ENCODE results near the gene ITCH.

DNA sequence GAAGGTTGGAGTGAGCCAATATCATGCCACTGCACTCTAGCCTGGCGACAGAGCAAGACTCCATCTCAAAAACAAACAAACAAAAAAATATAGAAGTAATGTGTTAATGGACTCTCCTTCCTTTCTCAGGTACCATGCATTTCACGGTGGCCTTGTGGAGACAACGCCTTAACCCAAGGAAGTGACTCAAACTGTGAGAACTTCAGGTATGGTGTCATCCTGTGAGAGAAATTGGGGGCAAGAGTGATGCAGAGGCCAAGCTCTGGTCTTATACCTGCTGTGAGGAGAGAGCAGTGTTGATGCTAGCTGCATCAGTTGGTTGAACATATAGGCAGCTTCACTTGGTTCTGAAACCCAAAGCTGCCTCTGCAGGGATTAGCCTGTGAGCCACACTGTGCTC is 6.2 kb downstream of the ITCH start:
- TF ChIP-seq, protein P1, sequence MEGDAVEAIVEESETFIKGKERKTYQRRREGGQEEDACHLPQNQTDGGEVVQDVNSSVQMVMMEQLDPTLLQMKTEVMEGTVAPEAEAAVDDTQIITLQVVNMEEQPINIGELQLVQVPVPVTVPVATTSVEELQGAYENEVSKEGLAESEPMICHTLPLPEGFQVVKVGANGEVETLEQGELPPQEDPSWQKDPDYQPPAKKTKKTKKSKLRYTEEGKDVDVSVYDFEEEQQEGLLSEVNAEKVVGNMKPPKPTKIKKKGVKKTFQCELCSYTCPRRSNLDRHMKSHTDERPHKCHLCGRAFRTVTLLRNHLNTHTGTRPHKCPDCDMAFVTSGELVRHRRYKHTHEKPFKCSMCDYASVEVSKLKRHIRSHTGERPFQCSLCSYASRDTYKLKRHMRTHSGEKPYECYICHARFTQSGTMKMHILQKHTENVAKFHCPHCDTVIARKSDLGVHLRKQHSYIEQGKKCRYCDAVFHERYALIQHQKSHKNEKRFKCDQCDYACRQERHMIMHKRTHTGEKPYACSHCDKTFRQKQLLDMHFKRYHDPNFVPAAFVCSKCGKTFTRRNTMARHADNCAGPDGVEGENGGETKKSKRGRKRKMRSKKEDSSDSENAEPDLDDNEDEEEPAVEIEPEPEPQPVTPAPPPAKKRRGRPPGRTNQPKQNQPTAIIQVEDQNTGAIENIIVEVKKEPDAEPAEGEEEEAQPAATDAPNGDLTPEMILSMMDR (IDR thresholded peaks at IDR 0.05; ENCODE audit: insufficient read depth, low read length, poor library complexity, severe bottlenecking), result no peak
- no peak for TF ChIP-seq EZH2phosphoT487 (conservative IDR thresholded peaks at IDR 0.05; ENCODE audit: low read length)
